GM23338 (cell line): Measurements from ENCODE around the gene LLGL2. TPM values are rescaled to one million over a fixed set of nuclear protein-coding genes. Genes with fewer than 3 reads are reported as not detected.

ENCODE experiments used
- ATAC-seq: fragments of 200-7000 bp; cut with Tn5 transposase; 3 replicates; pipeline ENCODE4 v1.9.1; 2020
- DNase-seq: peaks from one replicate; pipeline ENCODE4 v3.0.0-alpha.2; 2015; ENCODE audit warnings: low spot score
- H2AFZ ChIP-seq: fragments of 200-600 bp; sonication (generic); 2 replicates; pipeline ENCODE4 v1.8.0; 2016; ENCODE audit warnings: antibody characterized with exemption, mild to moderate bottlenecking, moderate library complexity
- H3F3A ChIP-seq: fragments of 200-600 bp; sonication (generic); replicated peaks from 2 replicates; pipeline ENCODE4 v1.8.0; 2017; ENCODE audit warnings: antibody characterized with exemption, mixed run types, low read depth
- H3K27ac ChIP-seq: fragments of 200-600 bp; sonication (generic); 2 replicates; pipeline ENCODE4 v1.6.1; 2016; ENCODE audit warnings: low read depth
- H3K27me3 ChIP-seq: fragments of 200-600 bp; sonication (generic); 2 replicates; pipeline ENCODE4 v1.8.0; 2016; ENCODE audit warnings: mild to moderate bottlenecking, mixed run types, moderate library complexity; ENCODE audit not compliant: insufficient read depth
- H3K36me3 ChIP-seq: fragments of 200-600 bp; sonication (generic); 2 replicates; pipeline ENCODE4 v1.8.0; 2016; ENCODE audit warnings: mild to moderate bottlenecking; ENCODE audit not compliant: insufficient read depth
- H3K4me1 ChIP-seq: fragments of 200-600 bp; sonication (generic); 2 replicates; pipeline ENCODE4 v1.8.0; 2016; ENCODE audit warnings: mild to moderate bottlenecking, moderate library complexity; ENCODE audit not compliant: insufficient read depth
- H3K4me2 ChIP-seq: fragments of 200-600 bp; sonication (generic); 2 replicates; pipeline ENCODE4 v1.7.1; 2017; ENCODE audit warnings: mixed run types
- H3K4me3 ChIP-seq: fragments of 200-600 bp; sonication (generic); 2 replicates; pipeline ENCODE4 v1.6.1; 2016; ENCODE audit warnings: mixed run types
- H3K79me2 ChIP-seq: fragments of 200-600 bp; sonication (generic); replicated peaks from 2 replicates; pipeline ENCODE4 v1.8.0; 2017; ENCODE audit warnings: mild to moderate bottlenecking; ENCODE audit not compliant: insufficient read depth
- H3K9me2 ChIP-seq: fragments of 200-600 bp; sonication (generic); 2 replicates; pipeline ENCODE4 v1.8.0; 2017; ENCODE audit not compliant: insufficient read depth
- H4K20me1 ChIP-seq: fragments of 200-600 bp; sonication (generic); replicated peaks from 2 replicates; pipeline ENCODE4 v1.8.0; 2017; ENCODE audit warnings: mild to moderate bottlenecking; ENCODE audit not compliant: insufficient read depth
- H3K27ac Mint-ChIP-seq: 2 replicates; pipeline ENCODE4 v1.8.0; 2020; ENCODE audit warnings: inconsistent platforms, mild to moderate bottlenecking, moderate library complexity, mixed read lengths
- H3K27me3 Mint-ChIP-seq: 3 replicates; pipeline ENCODE4 v1.8.0; 2022; ENCODE audit warnings: low read depth, mild to moderate bottlenecking, moderate library complexity, mixed read lengths, inconsistent platforms; ENCODE audit not compliant: insufficient read depth, poor library complexity
- H3K36me3 Mint-ChIP-seq: 3 replicates; pipeline ENCODE4 v1.8.0; 2021; ENCODE audit warnings: low read depth, mild to moderate bottlenecking, inconsistent platforms, moderate library complexity, mixed read lengths
- H3K4me1 Mint-ChIP-seq: 3 replicates; pipeline ENCODE4 v1.8.0; 2020; ENCODE audit warnings: mild to moderate bottlenecking, inconsistent platforms, mixed read lengths
- H3K4me3 Mint-ChIP-seq: 3 replicates; pipeline ENCODE4 v1.8.0; 2021; ENCODE audit warnings: moderate library complexity, mild to moderate bottlenecking, inconsistent platforms, mixed read lengths
- H3K9me3 Mint-ChIP-seq: 3 replicates; pipeline ENCODE4 v1.8.0; 2020; ENCODE audit warnings: moderate library complexity, mild to moderate bottlenecking, inconsistent platforms, mixed read lengths
- JUNB ChIP-seq: IDR thresholded peaks from one replicate; pipeline ENCODE4 v1.6.1; 2016; ENCODE audit warnings: antibody characterized with exemption; ENCODE audit not compliant: unreplicated experiment
- polyA plus RNA-seq: library from polyadenylated mRNA; unstranded; fragments of >200 nt; fragmentation: Nextera tagmentation; extraction: Ambion mirVana; gene quantifications from 2 replicates; pipeline ENCODE4 v1.2.1, GENCODE V29; 2016
- total RNA-seq: library from RNA; depleted of rRNA; stranded (reverse); fragments of >200 nt; shearing (Covaris generic); gene quantifications from 2 replicates; pipeline ENCODE4 v1.2.3, GENCODE V29; 2014
- TF ChIP-seq, protein P1 (sequence below): IDR thresholded peaks from 2 replicates; pipeline ENCODE4 v1.6.1; 2016; ENCODE audit warnings: antibody characterized with exemption
- TF ChIP-seq, protein P2 (sequence below): IDR thresholded peaks from one replicate; pipeline ENCODE4 v1.6.1; 2018; ENCODE audit warnings: antibody characterized with exemption; ENCODE audit not compliant: unreplicated experiment

The LLGL2 gene
- total and polyA plus RNA-seq, 2 experiments from 2014 or later: 62.5 to 78.5 TPM

DNA sequence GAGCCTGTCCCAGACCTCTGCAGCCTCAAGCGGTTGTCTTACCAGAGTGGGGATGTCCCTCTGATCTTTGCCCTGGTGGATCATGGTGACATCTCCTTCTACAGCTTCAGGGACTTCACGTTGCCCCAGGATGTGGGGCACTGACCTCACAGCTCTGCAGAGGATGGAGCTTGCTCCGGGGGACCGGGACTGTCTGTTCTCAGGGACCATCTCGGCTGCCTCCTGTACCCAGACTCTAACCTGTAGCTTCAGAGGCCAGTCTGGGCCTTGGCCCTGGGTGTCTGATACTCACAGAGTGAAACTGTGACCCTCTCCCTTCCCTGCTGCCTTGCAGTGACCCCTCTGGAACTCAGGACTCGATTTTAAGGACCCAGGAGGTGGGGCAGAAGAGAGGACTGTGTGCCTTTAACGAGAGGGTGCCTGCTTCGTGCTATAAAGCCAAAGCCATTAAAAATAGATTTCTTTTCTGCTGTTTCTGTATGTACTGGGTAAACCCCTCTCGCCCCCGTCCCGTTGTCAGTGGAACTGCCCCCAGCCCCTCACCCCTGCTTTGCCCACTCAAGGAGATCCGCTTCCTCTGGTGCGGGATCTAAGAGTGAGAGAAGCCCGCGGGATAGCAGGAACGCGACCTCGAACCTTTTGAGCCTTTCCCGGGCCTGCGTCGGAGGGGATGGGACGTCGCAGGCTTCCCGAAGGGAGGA, 1.1 kb upstream of the LLGL2 start:
- Histone ChIP-seq H3K79me2 (peaks cover 20% of the 10 kb centered on the region), H3K4me3 (peak overlapping the region; percentile 98), H3K36me3 (peaks cover 7% of the 10 kb centered on the region), H3K4me2 (peak overlapping the region; percentile 99), H3K4me1 (peaks cover 15% of the 10 kb centered on the region; the same call in 1 of the 2 replicates), H3K27ac (peak overlapping the region; percentile 80), H3F3A (peaks cover 15% of the 10 kb centered on the region), H3K9me2 (no peaks in the 10 kb centered on the region), H3K27me3 (peaks cover 6% of the 10 kb centered on the region; the same call in 1 of the 2 replicates), H2AFZ (no peak overlapping the region), H4K20me1 (peaks cover 12% of the 10 kb centered on the region)
- peaks cover 27% of the 10 kb centered on the region for H3K36me3 Mint-ChIP-seq
- TF ChIP-seq JUNB: no peak
- H3K9me3 Mint-ChIP-seq: no peaks in the 10 kb centered on the region
- peak overlapping the region; percentile 76 for H3K4me3 Mint-ChIP-seq
- H3K27me3 Mint-ChIP-seq: peaks cover 15% of the 10 kb centered on the region
- DNase-seq (no peak), ATAC-seq (no peak)
- peaks cover 14% of the 10 kb centered on the region for H3K4me1 Mint-ChIP-seq
- 0 out of 2 replicates have a peak overlapping the region, but pooled peaks have one; percentile 52 for H3K27ac Mint-ChIP-seq

DNA sequence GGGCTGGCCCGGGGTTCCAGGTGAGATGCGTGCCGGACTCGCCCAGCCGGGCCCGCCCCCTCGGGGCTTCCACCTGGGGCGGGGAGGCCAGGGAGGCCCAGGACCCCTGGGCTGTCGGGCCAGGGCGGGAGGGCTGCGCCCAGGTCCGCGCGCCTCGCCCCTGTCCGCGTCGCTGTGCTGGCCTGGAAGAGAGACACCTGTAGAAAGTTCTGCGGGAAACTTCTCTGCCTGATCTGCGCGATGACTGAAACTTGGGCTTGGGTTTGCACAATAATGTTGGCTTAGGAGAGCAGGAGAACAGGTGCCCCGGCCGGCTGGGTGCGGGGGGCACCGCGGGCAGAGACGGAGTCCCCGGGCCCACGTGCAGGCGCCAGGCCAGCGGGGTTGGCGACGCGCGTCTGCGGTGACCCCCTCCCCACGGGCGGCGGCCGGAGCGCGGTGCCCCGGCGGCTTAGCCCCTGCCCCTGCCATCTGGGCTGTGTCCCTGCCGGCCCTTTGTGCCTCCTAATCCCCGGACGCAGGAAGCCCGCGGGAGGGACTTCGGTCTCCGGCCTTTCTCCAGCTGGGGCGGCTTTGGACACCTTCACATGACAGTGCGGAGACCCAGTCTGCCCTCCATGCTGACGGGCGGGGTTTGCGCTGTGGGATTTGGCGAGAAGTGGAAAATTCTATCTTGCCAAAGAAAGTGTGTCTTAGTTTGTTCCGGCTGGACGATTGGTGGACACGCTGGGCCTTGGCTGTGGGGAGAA, 483 bp downstream of the LLGL2 start:
- Histone ChIP-seq H3K4me2 (peak overlapping the region; percentile 98), H4K20me1 (peaks cover 16% of the 10 kb centered on the region), H3F3A (peaks cover 15% of the 10 kb centered on the region), H3K36me3 (no peaks in the 10 kb centered on the region), H3K9me2 (no peaks in the 10 kb centered on the region), H3K27ac (no peak overlapping the region), H3K79me2 (peaks cover 20% of the 10 kb centered on the region), H2AFZ (peak overlapping the region; percentile 80), H3K4me3 (peak overlapping the region; percentile 82), H3K27me3 (peaks cover 6% of the 10 kb centered on the region; the same call in 1 of the 2 replicates), H3K4me1 (peaks cover 15% of the 10 kb centered on the region; the same call in 1 of the 2 replicates)
- ATAC-seq (peak; percentile 19), DNase-seq (peak; percentile 67)
- no peaks in the 10 kb centered on the region for H3K9me3 Mint-ChIP-seq
- H3K27me3 Mint-ChIP-seq: peaks cover 21% of the 10 kb centered on the region
- TF ChIP-seq, protein P1, sequence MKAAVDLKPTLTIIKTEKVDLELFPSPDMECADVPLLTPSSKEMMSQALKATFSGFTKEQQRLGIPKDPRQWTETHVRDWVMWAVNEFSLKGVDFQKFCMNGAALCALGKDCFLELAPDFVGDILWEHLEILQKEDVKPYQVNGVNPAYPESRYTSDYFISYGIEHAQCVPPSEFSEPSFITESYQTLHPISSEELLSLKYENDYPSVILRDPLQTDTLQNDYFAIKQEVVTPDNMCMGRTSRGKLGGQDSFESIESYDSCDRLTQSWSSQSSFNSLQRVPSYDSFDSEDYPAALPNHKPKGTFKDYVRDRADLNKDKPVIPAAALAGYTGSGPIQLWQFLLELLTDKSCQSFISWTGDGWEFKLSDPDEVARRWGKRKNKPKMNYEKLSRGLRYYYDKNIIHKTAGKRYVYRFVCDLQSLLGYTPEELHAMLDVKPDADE: no peak
- TF ChIP-seq, protein P2, sequence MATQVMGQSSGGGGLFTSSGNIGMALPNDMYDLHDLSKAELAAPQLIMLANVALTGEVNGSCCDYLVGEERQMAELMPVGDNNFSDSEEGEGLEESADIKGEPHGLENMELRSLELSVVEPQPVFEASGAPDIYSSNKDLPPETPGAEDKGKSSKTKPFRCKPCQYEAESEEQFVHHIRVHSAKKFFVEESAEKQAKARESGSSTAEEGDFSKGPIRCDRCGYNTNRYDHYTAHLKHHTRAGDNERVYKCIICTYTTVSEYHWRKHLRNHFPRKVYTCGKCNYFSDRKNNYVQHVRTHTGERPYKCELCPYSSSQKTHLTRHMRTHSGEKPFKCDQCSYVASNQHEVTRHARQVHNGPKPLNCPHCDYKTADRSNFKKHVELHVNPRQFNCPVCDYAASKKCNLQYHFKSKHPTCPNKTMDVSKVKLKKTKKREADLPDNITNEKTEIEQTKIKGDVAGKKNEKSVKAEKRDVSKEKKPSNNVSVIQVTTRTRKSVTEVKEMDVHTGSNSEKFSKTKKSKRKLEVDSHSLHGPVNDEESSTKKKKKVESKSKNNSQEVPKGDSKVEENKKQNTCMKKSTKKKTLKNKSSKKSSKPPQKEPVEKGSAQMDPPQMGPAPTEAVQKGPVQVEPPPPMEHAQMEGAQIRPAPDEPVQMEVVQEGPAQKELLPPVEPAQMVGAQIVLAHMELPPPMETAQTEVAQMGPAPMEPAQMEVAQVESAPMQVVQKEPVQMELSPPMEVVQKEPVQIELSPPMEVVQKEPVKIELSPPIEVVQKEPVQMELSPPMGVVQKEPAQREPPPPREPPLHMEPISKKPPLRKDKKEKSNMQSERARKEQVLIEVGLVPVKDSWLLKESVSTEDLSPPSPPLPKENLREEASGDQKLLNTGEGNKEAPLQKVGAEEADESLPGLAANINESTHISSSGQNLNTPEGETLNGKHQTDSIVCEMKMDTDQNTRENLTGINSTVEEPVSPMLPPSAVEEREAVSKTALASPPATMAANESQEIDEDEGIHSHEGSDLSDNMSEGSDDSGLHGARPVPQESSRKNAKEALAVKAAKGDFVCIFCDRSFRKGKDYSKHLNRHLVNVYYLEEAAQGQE: no peak
- H3K27ac Mint-ChIP-seq: no peak overlapping the region
- H3K4me1 Mint-ChIP-seq: peaks cover 19% of the 10 kb centered on the region
- peak overlapping the region; percentile 85 for H3K4me3 Mint-ChIP-seq
- peaks cover 20% of the 10 kb centered on the region for H3K36me3 Mint-ChIP-seq
